HS-5 (cell line): Measurements from ENCODE around the gene GAPVD1.
"Not testable (repeated sequence)": the region's sequence is repeated elsewhere in the genome, so short reads cannot be mapped to it uniquely, and the experiment has no call there.

Experiments used
- DNase-seq: peaks from one replicate; pipeline ENCODE4 v3.0.0-alpha.2; 2012; ENCODE audit warnings: low read depth

The GAPVD1 gene, protein sequence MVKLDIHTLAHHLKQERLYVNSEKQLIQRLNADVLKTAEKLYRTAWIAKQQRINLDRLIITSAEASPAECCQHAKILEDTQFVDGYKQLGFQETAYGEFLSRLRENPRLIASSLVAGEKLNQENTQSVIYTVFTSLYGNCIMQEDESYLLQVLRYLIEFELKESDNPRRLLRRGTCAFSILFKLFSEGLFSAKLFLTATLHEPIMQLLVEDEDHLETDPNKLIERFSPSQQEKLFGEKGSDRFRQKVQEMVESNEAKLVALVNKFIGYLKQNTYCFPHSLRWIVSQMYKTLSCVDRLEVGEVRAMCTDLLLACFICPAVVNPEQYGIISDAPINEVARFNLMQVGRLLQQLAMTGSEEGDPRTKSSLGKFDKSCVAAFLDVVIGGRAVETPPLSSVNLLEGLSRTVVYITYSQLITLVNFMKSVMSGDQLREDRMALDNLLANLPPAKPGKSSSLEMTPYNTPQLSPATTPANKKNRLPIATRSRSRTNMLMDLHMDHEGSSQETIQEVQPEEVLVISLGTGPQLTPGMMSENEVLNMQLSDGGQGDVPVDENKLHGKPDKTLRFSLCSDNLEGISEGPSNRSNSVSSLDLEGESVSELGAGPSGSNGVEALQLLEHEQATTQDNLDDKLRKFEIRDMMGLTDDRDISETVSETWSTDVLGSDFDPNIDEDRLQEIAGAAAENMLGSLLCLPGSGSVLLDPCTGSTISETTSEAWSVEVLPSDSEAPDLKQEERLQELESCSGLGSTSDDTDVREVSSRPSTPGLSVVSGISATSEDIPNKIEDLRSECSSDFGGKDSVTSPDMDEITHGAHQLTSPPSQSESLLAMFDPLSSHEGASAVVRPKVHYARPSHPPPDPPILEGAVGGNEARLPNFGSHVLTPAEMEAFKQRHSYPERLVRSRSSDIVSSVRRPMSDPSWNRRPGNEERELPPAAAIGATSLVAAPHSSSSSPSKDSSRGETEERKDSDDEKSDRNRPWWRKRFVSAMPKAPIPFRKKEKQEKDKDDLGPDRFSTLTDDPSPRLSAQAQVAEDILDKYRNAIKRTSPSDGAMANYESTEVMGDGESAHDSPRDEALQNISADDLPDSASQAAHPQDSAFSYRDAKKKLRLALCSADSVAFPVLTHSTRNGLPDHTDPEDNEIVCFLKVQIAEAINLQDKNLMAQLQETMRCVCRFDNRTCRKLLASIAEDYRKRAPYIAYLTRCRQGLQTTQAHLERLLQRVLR (N-terminal part only)

DNA sequence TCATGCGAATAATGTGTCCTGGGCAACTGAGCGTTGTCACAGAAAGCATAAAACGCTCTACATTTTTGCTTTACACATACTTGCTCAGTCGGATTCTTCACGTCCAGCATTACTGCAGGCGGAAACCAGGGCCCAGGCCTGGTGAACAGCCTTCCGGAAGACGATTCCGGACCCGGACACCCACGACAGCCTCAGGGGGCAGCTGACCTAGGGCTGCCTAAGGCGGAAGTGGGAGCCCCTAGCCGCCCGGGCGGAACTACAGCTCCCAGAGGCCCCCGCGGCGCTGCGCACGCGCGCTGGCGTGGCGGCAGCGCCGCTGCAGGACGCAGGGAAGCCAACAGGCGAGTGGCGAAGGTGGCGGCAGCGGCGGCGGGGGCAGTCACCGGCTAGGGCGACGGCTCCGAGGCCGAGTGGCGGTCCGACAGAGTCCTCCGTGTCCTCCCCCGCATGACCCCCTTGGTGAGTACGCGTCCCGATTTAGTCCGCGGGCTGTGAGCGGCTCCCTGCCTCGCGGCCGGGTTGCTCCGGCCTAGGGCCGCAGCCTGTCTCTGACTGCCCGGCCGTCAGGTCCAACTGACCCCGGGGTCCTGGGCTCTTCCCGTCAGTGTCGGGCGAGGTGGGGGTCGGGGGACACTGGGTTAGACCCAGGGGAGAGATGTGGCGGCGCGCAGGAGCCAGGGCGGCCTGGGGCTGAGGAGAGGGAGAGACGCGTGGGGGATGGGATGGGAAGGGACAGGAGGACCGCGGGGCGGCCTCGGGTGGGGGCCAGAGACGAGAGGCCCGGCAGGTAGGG is at the start of gene GAPVD1:
GAPVD1 (plus strand) TSS at position 326 of the 793 bp plus-strand sequence. CDS start 37,096 bp downstream, outside the sequence.
- DNase-seq, result peak; percentile 59

DNA sequence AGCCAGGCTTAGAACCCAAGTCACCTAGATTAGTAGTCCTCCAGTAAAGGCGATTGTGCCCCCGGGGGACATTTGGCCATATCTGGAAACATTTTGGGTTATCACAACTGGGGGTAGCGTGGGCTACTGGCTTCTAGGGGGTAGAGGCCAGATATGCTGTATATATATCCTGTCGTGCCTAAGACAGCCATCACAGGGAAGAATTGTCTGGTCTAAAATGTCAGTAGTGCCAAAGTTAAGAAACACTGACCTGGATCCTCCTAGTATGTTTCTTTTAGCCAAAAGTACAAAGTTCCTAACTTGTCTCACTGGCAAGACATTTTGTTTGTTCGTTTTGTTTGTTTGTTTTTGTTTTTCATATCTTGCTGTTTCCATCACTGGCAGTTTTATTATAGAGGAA is 47.4 kb upstream of the GAPVD1 start:
- no peak for DNase-seq

DNA sequence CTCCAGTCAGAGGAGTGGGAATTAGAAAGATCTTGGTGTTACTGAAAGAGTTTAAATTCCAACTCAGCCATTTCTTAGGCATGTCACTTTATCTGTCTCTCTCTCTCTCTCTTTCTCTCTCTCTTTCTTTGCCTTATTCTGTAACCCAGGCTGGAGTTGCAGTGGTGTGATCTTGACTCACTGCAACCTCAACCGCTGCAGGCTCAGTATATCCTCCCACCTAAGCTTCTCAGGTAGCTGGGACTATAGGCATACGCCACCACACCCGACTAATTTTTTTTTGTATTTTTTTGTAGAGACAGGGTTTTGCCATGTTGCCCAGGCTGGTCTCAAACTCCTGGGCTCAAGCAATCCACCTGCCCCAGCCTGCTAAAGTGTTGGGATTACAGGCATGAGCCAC is 43.0 kb upstream of the GAPVD1 start:
- no peak for DNase-seq

DNA sequence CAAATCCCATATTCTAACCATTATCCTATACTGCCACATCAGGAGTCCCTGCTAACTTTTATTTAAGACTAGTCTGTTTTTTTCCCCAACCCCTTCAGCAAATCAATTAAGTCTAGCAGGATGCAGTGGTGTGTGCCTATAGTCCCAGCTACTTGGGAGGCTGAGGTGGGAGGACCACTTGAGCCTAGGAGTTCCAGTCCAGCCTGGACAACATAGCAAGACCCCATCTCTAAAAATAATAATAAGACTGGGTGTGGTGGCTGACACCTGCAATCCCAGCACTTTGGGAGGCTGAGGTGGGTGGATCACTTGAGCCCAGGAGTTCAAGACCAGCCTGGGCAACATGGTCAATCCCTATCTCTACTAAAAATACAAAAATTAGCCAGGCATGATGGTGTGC is 36.8 kb upstream of the GAPVD1 start:
- not testable (repeated sequence) for DNase-seq

DNA sequence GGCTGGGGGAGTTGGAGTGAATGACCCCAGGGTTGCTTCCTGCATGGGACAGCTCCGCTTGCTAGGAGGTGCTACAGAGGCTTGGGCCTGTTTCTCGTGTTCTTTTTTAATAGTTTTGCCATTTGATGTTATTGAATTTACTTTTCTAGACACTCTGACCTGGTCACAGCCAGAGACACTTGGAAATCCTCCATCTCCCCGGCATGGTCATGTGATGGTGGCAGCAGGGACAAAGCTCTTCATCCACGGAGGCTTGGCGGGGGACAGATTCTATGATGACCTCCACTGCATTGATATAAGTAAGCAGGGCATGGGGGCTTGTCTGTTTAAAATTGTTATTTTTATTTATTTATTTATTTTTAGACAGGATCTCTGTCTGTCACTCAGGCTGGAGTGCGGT is 33.9 kb upstream of the GAPVD1 start:
- DNase-seq, result no peak

DNA sequence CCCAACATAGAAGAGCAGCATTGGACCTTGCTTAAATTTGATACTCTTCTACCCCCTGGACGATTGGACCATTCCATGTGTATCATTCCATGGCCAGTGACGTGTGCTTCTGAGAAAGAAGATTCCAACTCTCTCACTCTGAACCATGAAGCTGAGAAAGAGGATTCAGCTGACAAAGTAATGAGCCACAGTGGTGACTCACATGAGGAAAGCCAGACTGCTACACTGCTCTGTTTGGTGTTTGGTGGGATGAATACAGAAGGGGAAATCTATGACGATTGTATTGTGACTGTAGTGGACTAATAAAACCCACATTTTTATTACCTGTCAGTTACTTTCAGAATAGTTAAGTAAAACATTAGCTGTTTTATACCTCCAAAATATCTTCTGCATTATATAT is 27.9 kb upstream of the GAPVD1 start:
- peak; percentile 97 for DNase-seq

DNA sequence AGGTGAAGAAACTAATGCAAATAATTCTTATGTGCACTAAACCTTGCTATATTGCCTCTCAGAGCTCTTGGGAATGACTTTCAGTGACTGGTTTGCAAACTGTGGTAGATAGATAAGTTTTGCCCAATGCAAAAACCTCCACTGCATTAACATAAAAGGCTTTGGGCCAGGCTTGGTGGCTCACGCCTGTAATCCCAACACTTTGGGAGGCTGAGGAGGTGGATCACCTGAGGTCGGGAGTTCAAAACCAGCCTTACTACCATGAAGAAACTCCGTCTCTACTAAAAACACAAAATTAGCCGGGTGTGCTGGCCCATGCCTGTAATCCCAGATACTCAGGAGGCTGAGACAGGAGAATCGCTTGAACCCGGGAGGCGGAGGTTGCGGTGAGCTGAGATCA is 27.5 kb upstream of the GAPVD1 start:
- not testable (repeated sequence) for DNase-seq

DNA sequence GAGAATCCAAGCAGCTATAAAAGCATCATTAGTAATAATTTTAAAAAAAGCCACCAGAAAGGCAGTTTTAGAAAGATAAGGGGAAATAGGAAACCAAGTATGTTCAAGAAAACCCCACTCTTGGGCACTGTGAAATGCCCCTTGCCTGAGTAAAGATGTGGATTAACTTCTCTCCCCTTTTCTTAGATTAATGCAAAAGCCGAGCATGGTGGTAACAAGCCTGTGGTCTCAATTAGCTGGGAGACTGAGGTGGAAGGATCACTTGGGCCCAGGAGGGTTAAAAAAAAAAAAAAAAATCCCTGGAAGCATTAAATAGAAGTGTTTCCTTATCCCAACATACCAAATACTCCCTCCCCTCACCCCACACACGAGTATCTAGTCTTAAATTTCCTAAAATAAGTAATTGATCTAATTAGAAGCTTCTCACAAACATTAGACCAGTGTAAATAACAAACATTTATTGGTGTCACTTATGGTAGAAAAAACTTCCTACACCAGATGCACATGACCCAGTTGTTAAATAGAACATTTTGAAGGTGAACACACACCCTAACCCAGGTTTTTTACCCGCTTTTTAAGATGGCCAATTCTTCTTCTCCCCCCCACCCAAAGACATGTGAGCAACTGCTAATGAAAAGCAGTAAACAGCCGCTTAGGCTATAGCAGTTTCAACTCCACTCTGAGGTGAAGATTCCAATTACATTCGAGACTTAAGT is 25.7 kb upstream of the GAPVD1 start:
- DNase-seq, result no peak

DNA sequence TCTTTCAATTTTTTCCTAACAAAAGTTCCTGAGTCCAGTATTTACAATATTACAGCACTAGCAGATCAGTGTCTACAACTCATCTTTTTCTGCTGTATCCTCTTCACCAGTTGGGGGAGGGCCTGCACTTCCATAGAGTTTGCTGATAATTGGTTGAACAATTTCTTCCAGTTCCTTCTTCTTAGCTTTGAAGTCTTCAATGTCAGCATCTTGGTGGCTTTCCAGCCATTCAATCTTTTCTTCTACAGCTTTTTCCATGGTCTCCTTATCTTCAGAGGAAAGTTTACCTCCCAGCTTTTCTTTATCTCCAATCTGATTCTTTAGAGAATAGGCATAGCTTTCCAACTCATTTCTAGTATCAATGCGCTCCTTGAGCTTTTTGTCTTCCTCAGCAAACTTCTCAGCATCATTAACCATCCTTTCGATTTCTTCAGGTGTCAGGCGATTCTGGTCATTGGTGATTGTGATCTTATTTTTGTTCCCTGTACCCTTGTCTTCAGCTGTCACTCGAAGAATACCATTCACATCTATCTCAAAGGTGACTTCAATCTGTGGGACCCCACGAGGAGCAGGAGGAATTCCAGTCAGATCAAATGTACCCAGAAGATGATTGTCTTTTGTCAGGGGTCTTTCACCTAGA is 25.0 kb upstream of the GAPVD1 start:
- not testable (repeated sequence) for DNase-seq

DNA sequence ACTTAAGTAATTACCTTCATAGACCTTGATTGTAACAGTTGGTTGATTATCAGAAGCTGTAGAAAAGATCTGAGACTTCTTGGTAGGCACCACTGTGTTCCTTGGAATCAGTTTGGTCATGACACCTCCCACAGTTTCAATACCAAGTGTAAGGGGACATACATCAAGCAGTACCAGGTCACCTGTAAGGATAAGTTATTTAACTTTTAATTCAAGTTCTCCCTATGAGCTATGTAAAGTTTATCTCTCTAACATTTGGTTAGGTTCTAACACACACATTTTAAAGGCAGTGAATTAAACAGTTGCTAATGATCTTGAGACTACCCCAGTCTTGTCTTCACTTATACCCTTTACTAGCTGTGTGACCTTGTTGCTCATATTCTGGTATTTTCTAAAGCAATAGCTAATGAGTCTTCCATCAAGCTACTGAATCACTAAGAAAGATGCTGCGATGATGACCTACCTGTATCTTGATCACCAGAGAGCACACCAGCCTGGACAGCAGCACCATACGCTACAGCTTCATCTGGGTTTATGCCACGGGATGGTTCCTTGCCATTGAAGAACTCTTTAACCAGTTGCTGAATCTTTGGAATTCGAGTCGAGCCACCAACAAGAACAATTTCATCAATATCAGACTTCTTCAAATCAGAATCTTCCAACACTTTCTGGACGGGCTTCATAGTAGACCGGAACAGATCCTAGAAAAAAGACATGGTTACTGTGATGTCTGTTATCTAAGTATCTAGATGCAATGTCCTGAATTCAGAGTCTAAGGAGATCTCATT is 23.3 kb upstream of the GAPVD1 start:
- DNase-seq, result no peak

DNA sequence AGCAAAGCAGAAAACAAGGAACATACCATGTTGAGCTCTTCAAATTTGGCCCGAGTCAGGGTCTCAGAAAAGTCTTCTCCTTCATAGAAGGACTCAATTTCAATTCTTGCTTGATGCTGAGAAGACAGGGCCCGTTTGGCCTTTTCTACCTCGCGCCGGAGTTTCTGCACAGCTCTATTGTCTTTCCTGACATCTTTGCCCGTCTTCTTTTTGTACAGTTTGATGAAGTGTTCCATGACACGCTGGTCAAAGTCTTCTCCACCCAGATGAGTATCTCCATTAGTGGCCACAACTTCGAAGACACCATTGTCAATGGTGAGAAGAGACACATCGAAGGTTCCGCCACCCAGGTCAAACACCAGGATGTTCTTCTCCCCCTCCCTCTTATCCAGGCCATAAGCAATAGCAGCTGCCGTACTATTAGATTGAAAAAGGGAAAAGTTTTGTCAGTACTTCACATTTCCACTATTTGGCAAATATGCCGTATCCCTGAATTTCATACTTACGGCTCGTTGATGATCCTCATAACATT is 22.6 kb upstream of the GAPVD1 start:
- no peak for DNase-seq

DNA sequence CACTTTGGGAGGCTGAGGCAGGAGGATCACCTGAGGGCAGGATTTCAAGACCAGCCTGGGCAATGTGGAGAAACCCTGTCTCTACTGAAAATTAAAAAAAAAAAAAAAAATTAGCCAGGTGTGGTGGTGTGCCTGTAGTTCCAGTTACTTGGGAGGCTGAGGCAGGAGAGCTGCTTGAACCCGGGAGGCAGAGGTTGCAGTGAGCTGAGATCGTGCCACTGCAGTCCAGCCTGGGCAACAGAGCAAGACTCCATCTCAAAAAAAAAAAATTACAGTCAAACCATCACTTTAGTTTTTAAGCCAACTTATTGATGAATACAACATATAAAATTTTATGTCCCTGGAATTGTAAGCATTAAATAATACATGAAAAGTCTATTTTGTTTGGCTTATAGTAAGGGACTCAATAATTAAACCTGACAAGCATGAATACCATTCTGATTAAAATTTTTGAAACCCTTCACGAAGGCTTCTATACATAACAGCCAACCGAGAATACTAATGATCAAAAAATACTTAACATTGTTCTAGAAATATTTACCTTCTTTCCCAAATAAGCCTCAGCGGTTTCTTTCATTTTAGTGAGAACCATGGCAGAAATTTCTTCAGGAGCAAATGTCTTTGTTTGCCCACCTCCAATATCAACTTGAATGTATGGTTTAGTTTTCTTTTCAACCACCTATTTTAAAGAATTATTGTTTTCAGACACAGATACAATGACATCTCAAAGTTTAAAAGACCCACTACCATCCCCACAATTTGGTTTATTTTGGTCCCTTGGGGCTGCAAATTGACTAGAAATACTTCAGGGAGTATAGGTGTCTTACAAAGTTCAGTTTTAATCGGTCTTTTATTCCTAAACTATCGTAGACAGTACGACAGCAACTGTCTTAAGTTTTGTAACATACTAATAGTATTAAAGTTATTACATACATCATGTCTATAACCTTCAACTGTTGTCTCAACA is 21.7 kb upstream of the GAPVD1 start:
- DNase-seq, result no peak

DNA sequence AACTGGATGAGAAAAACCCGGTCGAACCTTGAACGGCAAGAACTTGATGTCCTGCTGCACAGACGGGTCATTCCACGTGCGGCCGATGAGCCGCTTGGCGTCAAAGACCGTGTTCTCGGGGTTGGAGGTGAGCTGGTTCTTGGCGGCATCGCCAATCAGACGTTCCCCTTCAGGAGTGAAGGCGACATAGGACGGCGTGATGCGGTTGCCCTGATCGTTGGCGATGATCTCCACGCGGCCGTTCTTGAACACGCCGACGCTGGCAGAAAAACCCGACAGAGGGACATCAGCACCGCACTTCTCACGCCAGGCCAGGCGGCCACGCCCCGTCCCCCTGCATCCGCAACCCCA is 21.0 kb upstream of the GAPVD1 start:
- no peak for DNase-seq

DNA sequence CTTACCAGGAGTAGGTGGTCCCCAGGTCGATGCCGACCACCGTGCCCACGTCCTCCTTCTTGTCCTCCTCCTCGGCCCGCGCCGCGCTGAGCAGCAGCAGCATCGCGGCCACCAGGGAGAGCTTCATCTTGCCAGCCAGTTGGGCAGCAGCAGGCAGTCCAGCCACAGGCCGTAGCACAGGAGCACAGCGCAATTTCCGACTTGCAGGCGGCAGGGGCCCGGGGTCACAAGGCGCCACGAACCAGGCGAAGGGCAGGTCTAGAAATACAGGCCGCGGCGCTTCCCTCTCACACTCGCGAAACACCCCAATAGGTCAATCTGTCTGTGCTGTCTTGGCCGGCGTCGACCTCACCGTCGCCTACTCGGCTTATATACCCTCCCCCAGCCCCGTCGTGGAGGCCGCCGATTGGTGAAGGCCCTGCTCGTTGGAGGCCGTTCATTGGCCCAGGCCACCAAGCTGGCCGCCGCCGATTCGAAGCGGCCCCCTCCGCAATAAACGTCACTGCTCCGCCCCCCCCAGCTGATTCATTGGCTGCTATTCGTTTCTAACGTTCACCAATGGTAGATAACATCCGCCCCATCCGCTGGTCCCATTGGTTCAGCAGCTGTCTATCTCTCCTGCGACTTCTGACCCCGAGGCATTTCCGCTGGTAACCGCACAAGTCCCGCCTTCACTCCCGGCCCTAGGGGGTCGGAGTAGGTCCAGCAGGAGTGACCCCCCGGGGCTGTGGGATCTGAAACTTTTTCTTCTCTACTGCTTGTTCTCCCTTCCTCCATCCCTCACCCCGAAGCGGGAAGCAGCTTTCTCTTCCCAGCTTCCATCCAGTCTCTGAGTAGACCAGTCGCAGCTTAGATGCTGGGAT is 20.4 kb upstream of the GAPVD1 start, which contains the start of gene HSPA5:
HSPA5 (minus strand) TSS at position 344 of the 863 bp plus-strand sequence; CDS start at position 127, 217 bp downstream.
- peak; percentile 98 for DNase-seq

DNA sequence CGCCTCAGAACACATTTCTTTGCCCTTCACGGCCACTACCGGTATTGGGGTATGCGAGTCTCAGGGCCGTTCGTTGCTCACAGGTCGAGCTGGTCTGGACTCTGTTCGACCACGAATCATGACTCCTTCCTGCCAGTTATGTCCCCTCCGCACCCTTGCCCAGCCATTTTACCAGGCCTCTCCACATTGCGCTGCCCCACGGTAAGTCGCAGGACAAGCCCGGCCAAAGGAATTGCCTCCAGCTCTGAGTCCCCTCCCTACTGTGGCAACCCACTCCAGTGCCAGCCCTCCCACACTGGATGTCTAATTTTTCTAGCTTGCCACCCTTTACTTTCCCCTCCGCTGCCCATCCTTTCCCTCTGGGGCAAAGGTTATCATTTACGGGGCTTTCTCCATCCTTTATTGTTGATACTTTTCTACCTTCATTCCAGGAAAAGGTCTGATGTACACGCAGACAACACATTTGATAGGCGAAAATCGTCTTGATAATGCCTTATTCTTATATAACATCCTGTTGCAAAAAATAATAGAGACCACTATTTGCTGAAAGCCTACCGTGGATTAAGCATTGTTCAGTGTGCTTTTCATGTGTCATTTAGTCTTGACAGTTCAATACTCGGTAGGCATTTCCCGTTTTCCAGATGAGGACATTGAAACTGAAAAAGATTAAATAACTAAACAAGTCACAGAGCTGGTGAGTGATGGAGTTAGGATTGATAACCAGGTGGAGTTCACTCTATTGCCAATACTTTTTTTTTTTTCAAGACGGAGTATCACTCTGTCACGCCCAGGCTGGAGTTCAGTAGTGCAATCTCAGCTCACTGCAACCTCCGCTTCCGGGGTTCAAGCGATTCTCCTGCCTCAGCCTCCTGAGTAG is 19.5 kb upstream of the GAPVD1 start:
- DNase-seq, result no peak

DNA sequence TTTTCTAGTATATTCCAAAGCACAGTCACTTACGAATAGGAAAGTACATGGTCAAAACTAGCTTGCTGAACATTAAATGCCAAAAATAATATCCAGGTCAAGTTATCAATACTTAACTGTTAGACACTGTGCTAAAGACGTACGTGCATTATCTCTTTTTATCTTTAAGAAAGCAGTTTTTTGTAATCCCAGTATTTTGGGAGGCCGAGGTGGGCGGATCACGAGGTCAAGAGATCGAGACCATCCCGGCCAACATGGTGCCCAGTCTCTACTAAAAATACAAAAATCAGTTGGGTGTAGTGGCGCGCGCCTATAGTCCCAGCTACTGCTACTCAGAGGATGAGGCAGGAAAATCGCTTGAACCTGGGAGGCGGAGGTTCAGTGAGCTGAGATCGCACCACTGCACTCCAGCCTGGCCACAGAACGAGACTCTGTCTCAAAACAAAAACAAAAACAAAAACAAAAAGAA is 17.8 kb upstream of the GAPVD1 start:
- no peak for DNase-seq
